Measurements from ENCODE around the gene PBX4.

The PBX4 gene

DNA sequence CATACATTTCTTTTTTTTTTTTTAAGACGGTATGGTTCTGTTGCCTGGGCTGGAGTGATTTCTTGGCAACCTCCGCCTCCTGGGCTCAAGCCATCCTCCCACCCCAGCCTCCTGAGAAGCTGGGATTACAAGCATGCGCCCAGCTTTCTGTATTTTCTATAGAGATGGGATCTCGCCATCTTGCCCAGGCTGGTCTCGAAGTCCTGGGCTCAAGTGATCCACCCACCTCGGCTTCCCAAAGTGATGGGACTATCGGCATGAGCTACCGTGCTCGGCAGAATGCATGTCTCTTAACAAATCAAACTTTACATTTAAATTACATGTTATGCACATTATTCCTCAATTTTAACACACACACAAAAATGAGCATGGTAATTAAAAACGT is 101.3 kb downstream of the PBX4 start:
- TF ChIP-seq GATA3 (IDR thresholded peaks at IDR 0.05; ENCODE audit: low read depth, low read length) (no peak), GATA2 (IDR thresholded peaks at IDR 0.05; ENCODE audit: low read depth, low read length) (no peak)

DNA sequence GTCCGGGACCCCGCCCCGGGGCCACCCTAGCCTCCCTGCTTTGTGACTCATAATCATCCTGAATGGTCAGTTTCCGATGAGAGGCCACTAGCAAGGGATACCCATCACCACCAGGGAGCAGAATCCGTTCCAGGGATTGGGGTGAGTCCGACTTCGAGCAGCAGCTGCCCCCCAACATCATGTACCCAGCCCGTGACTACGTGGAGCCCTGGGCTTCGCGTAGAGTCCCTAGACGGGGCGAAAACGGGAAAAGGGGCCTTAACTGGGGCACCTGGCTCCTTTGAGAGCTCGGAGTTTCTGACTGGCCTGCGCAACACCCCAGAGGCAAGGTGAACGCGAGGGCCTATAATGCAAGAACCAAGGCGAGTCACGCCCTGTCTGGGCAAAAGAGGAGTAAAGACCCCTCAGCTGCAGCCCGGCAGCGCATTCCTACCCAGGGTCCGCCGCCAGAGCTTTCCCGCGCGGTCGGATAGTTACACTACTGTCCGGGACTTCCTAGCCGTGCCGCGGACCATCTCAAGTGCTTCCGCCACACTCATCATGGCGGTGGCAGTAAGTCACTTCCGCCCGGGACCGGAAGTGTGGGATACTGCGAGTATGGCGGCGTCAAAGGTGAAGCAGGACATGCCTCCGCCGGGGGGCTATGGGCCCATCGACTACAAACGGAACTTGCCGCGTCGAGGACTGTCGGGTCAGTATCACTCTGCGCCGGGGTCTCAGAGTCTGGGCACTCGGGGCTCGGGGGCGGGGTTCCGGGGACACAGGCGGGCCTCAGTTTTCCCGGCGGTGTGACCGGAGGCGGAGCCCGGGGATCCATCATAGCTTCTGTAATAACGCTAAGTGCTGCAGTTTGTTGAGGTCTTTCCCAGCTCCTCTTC is 102.6 kb downstream of the PBX4 start, which contains the start of gene NDUFA13:
TSS of gene NDUFA13 (plus strand) at position 584 of the 878 bp plus-strand sequence. CDS start at position 598, 14 bp downstream.
- TF ChIP-seq GATA3 (IDR thresholded peaks at IDR 0.05; ENCODE audit: low read depth, low read length) (no peak), GATA2 (IDR thresholded peaks at IDR 0.05; ENCODE audit: low read depth, low read length) (no peak)

DNA sequence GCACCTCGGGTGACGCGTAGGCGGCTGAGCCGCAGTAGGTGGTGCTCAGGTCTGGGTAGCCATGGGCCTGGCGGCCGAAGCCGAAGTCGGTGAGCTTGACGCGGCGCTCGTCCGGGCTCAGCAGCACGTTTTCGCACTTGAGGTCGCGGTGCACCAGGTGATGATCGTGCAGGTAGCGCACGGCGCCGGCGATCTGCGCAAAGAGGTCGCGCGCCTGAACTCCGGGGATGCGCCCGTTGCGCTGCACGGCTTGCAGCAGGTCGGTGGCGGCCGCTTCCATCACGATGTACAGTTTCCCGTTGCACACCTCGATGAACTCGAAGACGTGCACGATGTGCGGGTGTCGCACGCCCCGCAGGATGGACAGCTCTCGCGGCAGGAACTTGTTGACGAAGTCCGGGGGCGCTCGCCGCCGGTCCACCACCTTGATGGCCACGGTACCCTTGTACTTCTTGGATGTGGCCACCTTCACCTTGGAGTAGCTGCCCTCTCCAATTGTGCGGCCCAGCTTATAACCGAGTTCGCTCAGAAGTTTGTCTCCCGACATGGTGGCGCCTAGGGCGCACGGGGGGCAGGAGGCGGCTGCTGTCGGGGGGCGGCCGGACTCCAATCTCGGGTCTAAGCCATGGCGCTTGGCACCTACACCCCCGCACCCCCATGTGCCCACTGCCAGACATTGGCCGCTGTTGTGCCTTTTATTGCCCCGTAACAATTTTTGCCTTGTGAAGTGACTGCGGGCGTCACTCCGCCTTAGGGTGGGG is 103.4 kb downstream of the PBX4 start, which contains the start of gene TSSK6:
TSS of gene TSSK6 (minus strand) at position 668 of the 761 bp plus-strand sequence. CDS start at position 547, 121 bp downstream.
- TF ChIP-seq GATA2 (IDR thresholded peaks at IDR 0.05; ENCODE audit: low read depth, low read length) (no peak), GATA3 (IDR thresholded peaks at IDR 0.05; ENCODE audit: low read depth, low read length) (no peak)

GRCh38 chr19:19514215-19514657 is 104.3 kb downstream of the PBX4 start:
- no peak for TF ChIP-seq GATA2 (IDR thresholded peaks at IDR 0.05; ENCODE audit: low read depth, low read length)
- TF ChIP-seq GATA3 (IDR thresholded peaks at IDR 0.05; ENCODE audit: low read depth, low read length), result no peak

- TF ChIP-seq GATA2 (IDR thresholded peaks at IDR 0.05; ENCODE audit: low read depth, low read length) (no peak), GATA3 (IDR thresholded peaks at IDR 0.05; ENCODE audit: low read depth, low read length) (no peak)
Measured at GRCh38 chr19:19513682-19514081, 104.8 kb downstream of the PBX4 start.

All from SH-SY5Y (cell line).